GM21390 (cell line): ENCODE data around the gene CSK.
"Not testable (repeated sequence)": the region's sequence is repeated elsewhere in the genome, so short reads cannot be mapped to it uniquely, and the experiment has no call there.

Experiments
- ATAC-seq: cut with Tn5 transposase; IDR thresholded peaks from one replicate; pipeline ENCODE4 v1.9.1; 2021; ENCODE audit not compliant: unreplicated experiment

The CSK gene

GRCh38 chr15:74770211-74770903 is 11.5 kb upstream of the CSK start:
- ATAC-seq = no peak

DNA sequence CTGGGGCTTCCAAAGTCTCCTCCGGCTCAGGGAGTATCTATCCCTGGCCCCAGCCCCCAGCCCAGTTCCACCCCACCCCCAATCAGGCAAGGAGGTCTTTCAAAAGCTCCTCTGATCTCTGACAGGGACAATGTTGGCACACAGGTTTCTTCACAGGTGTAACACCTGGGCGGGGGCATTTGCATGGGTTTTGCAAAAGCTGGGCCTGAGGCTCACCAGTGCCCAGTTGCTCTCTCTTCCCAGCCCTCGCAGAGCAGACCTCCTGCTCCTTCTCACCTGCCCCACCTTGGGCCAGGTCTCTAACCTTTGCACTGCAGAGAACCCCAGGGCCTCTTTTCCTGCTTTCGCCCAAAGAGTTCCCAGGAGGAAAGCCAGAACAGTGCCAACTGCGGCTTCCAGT is 8.6 kb upstream of the CSK start:
- no peak for ATAC-seq

DNA sequence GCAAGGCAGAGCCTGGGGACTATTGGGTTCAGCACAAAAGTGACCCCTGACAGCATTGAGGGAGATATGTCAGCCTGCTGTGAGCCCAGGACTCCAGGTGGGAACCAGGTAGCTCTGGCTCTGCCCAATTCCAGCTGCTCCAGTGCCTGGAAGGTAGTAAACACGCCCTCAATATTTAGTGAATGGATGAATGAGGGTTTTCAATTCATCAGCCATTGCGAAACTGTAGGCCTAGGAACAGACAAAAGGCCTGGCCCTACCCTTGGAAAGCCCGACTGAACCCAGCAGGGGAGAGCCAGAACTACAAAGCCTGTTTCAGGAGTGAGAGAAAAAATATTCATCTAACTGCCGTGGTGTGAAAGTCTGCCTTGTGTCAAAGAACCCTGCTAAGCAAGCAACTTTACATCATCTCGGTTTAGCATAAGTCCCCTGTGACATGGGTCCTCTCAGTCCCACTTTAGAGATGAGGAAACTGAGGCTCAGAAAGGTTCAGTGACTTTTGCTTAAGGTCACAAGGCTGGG is 8.1 kb upstream of the CSK start:
- no peak for ATAC-seq

DNA sequence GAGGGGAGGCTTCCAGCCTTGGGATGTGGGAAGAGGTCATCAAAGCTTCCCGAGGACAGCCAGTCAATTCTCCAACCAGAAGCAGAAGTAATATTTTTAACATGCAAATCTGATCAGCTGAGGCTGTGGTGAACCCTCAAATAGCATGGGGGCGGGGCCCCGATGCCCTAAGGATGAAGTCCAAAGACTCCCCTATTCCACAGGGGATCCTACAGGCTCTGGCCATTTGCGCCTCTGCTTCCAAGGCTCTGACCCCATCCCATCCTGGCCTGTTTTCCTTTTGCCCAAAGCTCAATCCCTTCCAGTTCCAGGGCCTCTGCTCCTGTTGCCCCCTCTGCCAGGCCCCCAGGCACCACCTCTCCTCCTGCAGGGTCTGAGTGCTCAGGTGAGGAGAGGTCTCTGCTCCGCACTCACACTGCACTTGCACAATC is 6.7 kb upstream of the CSK start:
- ATAC-seq = no peak

- ATAC-seq = no peak
Observed at GRCh38 chr15:74775894-74776293, 6.0 kb upstream of the CSK start.

GRCh38 chr15:74776821-74777768 is 4.8 kb upstream of the CSK start:
- ATAC-seq = peak; percentile 39

DNA sequence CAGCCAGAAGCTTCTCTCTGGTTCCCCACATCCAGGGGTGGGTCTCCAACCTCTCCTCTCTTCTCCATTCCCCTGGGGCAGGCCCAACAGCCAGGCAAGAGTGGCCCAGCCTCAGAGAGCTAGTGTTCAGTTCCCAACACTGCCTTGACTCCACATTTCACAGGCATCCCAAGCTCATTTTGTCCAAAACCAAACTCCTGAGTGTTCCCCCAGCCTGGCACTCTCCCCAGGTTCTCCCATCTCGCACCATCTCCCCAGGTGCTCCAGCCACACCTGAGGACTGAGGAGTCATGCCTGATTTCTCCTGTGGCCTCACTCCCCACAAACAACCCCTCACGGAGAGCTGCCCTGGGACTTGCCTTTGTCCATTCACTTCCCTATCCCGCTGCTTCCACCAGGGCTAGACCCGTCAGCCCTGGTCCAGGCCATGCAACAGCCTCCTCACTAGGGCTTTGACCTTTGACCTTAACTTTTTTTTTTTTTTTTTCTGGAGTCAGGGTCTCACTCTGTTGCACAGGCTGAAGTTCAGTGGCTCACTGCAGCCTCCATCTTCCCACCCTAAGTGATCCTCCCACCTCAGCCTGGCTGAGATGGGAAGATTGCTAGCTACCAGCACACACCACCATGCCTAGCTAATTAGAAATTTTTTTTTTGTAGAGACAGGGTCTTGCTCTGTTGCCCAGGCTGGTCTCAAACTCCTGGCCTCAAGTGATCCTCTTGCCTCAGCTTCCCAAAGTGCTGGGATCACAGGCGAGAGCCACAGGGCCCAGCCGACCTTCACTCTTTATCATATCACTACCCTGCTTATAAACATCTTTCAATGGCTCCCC is 3.9 kb upstream of the CSK start:
- peak; percentile 2 for ATAC-seq

GRCh38 chr15:74778599-74778970 is 3.3 kb upstream of the CSK start:
- no peak for ATAC-seq

GRCh38 chr15:74779162-74779648 is 2.7 kb upstream of the CSK start:
- no peak for ATAC-seq

DNA sequence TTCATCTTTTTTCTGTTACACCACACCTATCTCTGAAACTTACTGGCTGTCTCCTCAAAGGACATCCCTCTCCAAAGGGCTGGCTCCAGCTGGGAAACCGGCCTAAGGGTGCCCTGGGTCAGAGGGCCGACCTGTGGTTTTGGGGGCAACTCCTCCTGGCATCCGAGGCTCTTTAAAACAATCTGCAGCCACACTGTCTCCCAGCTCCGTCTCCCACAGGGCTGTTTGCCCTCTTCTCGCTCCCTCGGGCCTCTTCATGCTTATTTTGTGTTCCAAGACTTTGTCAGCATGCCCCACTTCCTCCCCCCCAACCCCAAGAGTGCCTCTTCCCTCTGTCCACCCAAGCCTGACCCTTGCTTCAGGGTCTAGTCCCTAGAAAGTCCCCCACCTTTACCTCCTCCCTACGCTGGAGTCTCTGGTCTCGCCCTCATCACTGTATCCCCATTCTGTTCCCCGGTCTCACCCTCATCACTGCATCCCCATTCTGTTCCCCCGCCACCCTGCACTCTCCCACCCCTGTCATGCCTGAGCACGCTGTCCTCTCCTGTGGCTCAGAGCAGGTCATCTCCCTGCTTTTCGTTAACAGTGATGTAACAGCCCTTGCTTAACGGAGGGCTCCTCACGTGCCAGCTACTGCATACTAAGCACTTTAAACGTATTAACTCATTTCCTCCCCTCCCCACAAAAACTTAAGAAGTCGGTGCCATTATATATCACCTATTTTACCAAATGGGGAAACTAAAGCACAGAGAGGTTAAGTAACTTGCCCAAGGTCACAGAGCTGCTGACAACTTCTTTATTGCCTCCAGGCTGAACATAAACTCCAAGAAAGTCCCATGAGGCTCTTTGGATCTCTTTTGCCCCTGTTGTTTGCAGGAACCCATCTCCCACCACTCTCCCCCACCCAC is 1.1 kb upstream of the CSK start:
- ATAC-seq = no peak

- no peak for ATAC-seq
Observed at GRCh38 chr15:74782259-74783071, 585 bp downstream of the CSK start.

GRCh38 chr15:74783072-74783807 is 1.4 kb downstream of the CSK start:
- no peak for ATAC-seq

GRCh38 chr15:74783808-74784175 is 1.9 kb downstream of the CSK start:
- no peak for ATAC-seq

DNA sequence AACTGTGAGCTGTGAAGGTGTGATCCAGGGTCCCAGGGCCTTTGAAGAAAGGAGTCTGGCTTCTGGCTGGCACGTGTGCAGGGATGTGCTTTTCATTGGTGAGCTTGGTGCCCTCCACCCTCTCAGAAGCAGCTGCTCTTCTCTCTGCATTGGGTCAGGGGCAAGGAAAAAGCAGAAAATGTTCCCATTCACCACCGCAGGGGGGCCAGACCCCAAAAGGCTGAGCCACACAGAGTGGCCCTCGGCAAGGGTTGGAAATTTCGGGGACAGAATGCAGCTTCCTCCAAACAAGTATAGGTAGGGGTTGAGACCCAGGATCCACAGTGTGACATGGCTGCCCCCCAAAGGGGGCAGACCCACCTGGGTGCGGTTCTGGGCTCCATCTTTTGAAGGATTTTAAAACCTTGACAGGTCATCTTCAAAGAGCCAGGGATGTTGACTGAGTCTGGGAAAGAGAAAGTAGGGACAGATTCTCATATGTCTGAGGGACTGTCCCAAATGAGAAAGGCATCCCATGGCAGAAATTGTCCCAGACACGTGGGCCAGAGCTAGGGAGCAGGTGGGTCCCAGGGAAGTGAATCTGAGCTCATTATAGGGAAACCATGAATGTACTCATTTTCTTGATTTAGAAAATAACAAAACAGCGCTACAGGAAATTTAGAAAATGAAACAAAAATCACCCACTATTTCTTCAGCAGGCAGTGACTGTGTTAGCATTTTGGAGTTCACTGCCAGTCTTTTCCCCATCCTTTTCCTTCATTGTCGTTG is 2.7 kb downstream of the CSK start:
- ATAC-seq = no peak

GRCh38 chr15:74785194-74786032 is 3.5 kb downstream of the CSK start:
- no peak for ATAC-seq

DNA sequence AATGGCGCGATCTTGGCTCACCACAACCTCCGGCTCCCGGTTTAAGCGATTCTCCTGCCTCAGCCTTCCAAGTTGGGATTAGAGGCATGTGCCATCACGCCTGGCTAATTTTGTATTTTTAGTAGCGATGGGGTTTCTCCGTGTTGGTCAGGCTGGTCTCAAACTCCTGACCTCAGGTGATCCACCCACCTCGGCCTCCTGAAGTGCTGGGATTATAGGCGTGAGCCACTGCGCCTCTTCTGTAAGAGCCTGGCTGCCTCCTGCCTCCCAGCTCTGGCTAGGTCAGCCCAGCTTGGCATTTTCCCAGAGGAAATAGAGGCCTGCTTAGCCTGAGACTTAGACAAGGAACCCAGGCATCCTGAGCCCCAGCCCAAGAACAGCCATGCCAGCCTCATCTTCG is 4.2 kb downstream of the CSK start:
- ATAC-seq = not testable (repeated sequence)
